GM19463 (cell line): ENCODE results near the gene KIR3DL1.
"Not testable (repeated sequence)": the region's sequence is repeated elsewhere in the genome, so short reads cannot be mapped to it uniquely, and the experiment has no call there.

Source experiments
- ATAC-seq: cut with Tn5 transposase; IDR thresholded peaks from one replicate; pipeline ENCODE4 v1.9.1; 2021; ENCODE audit warnings: mild to moderate bottlenecking, moderate library complexity; ENCODE audit not compliant: unreplicated experiment

Gene KIR3DL1

GRCh38 chr19:54816251-54816650, at the start of gene KIR3DL1:
KIR3DL1 (plus strand) TSS chr19:54816468.
- ATAC-seq, result not testable (repeated sequence)

GRCh38 chr19:54769646-54770045, 46.6 kb upstream of the KIR3DL1 start, which contains the start of gene KIR2DL1:
KIR2DL1 (plus strand) TSS chr19:54769793; CDS start chr19:54769851, 58 bp downstream.
- not testable (repeated sequence) for ATAC-seq

DNA sequence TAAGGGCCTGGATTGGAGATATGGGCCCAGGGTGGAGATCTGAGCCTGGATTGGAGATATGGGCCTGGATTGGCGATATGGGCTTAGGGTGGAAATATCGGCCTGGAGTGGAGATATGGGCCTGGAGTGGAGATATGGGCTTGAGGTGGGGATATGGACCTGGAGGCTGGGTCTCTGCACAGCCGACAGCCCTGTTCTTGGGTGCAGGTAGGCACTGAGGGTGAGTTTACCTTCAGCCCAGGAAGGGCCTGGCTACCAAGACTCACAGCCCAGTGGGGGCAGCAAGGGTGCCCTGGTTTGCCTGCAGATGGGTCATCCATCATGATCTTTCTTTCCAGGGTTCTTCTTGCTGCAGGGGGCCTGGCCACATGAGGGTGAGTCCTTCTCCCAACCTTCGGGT, 45.8 kb upstream of the KIR3DL1 start:
- ATAC-seq, result not testable (repeated sequence)

DNA sequence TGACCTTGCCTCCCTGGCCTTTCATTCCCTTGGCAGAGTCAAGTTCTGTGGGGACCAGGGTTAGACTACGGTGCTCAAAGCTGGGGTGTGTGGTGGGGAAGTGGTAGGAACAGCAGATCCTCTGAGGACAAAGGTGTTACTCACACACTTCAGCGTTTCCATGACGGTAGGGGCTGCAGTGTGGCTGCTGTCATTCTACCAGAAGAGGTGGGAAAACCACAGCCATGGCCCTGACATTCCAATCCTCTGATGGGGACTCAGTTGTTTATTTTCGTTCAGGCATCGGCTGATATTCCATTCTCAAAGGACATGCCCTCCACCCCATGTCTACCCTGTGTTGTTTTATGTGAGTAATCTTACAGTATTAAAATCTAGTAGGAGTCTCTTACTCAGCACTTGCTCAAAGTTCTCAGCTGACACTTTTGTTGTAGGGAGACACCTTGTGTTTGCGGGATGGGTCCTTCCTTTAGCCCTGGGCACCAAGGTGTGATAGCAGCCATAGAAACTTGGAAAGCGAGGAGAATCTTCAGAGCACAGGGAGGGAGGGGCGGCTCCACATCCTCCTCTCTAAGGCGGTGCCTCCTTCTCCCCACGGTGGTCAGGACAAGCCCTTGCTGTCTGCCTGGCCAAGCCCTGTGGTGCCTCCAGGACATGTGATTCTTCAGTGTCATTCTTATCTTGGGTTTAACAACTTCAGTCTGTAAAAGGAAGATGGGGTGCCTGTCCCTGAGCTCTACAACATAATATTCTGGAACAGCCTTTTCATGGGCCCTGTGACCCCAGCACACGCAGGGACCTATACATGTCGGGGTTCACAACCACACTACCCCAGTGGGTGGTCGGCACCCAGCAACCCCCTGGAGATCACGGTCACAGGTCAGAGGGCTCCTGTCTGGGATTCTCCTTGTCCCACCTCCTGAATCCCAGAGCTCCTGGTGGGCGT, 45.0 kb upstream of the KIR3DL1 start:
- not testable (repeated sequence) for ATAC-seq

DNA sequence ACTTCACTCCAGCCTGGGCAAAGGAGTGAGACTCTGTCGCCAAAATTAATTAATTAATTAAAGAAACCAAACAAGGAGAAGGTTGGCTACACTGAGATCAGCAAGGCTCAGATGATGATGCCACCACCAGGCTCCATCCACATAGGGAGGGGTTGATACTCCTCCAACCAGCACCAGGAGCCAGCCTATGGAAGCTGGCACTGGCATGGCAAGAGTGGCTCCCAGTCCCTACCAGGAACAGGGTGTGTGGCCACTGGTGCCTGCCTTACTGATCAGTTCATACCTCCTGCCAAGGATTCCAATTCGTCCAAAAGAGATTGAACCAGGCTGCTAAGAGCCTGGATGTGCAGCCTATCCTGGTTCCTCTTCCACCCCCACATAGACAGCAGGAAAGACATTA, 43.6 kb upstream of the KIR3DL1 start:
- not testable (repeated sequence) for ATAC-seq

DNA sequence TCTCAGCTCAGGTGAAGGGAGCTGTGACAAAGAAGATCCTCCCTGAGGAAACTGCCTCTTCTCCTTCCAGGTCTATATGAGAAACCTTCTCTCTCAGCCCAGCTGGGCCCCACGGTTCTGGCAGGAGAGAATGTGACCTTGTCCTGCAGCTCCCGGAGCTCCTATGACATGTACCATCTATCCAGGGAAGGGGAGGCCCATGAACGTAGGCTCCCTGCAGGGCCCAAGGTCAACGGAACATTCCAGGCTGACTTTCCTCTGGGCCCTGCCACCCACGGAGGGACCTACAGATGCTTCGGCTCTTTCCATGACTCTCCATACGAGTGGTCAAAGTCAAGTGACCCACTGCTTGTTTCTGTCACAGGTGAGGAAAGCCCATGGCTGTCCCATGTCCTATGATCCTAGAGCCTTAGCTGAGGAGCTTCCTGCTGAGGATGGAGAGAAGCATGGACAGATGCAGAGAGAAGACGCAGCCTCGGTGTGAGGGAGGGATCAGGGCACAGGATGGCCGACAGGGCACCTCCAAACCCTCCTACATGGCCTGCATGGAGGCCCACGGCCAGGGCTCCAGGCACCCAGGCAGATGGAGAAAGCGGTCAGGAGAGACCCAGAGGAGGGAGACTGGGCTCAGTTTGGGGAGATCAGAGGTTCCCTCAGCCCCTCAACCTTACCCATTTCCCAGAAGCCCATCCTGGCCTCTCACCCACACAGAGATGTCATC, 41.0 kb upstream of the KIR3DL1 start:
- ATAC-seq, result not testable (repeated sequence)

DNA sequence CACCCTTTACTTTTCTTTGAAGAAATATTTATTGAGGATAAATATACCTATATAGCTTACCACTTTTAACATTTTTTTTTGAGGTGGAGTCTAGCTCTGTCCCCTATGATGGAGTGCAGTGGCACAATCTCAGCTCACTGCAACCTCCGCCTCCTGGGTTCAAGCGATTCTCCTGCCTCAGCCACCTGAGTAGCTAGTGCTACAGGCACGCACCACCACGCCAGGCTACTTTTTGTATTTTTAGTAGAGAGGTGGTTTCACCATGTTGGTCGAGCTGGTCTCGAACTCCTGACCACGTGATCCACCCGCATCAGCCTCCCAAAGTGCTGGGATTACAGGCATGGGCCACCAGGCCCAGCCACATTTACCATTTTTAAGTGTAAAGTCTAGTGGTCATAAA, 40.4 kb upstream of the KIR3DL1 start:
- ATAC-seq, result not testable (repeated sequence)

DNA sequence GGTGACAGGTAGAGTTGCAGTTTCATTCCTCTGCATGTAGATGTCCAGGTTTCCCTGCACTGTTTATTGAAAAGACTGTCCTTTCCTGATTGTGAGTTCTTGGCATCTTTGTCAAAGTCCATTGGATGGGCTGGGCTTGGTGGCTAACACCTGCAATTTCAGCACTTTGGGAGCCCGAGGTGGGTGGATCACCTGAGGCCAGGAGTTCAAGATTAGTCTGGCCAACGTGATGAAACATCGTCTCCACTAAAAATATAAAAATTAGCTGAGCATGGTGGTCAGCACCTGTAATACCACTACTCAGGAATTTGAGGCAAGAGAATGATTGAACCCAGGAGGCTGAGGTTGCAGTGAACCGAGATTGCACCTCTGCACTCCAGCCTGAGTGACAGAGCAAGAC, 38.4 kb upstream of the KIR3DL1 start:
- not testable (repeated sequence) for ATAC-seq

DNA sequence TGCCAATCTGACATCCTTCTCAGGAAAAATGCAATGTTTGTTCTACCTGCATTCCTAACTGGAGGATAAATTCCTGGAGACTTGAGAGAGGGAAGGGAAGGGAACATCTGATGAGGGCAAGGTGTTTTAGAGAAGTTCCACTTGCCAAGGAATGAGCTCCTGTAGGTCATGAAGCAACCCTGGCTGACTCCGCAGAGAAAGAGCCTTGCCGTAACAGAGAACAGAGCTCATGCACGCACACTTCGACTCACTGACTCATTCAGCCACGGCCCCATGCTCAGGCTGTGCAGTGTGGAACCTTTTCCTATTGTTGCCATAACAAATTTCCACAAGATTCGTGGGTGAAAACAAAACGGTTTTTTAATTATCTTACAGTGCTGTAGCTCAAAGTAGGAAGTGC, 37.4 kb upstream of the KIR3DL1 start:
- not testable (repeated sequence) for ATAC-seq

- not testable (repeated sequence) for ATAC-seq
Observed at GRCh38 chr19:54782916-54783315, 33.4 kb upstream of the KIR3DL1 start.

GRCh38 chr19:54786091-54786723, 30.1 kb upstream of the KIR3DL1 start:
- ATAC-seq, result not testable (repeated sequence)

DNA sequence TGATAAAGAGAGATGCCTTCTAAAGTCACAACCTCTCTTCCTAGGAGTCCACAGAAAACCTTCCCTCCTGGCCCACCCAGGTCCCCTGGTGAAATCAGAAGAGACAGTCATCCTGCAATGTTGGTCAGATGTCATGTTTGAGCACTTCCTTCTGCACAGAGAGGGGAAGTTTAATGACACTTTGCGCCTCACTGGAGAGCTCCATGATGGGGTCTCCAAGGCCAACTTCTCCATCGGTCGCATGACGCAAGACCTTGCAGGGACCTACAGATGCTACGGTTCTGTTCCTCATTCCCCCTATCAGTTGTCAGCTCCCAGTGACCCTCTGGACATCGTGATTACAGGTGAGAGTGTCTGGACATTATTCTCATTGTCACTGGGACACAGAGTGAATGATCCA, 28.1 kb upstream of the KIR3DL1 start:
- not testable (repeated sequence) for ATAC-seq

DNA sequence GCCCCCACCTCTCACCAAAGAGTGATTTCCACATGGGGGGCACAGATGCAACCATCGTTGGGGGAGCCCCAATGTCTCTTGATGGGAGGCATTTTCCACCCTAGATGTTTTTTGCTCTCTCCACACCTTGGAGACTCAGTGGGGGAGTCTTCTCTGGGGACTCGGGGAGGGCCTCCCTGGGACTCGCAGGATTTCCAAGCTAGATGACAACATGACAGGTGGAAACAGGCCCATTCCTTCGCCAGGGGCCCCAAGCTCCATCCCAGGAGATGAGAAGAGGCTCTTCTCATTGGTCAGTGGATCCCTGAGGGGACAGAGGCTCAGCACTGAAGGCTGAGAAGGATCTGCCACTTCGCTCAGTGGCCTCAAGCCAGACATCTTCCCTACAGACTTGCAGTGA, 25.6 kb upstream of the KIR3DL1 start:
- ATAC-seq, result no peak

GRCh38 chr19:54791476-54791875, 24.8 kb upstream of the KIR3DL1 start:
- no peak for ATAC-seq

DNA sequence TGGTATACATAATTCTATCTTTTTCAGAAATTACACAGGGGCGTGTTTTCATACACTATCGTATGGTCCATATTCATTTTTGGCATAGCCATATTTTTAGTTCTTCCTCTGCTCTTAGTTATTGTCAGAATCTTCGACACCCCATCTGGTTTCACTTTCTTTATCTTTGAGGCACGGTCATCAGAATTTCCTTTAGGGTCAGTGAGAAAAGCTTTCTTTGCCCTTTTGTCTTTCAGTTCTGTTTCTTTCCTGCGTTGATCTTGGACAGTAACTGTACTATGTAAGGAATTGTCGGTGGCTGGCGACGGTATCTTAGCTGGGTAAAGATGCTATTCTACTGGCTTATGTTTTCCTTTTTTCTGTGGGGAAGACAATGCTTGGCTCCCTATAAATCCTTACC, 23.5 kb upstream of the KIR3DL1 start:
- no peak for ATAC-seq

- no peak for ATAC-seq
Observed at GRCh38 chr19:54795758-54796157, 20.5 kb upstream of the KIR3DL1 start.

- no peak for ATAC-seq
Observed at GRCh38 chr19:54803410-54803809, 12.9 kb upstream of the KIR3DL1 start, which contains the start of gene KIR2DL4. KIR2DL4 (plus strand) TSS chr19:54803610; CDS start chr19:54803652, 42 bp downstream.

DNA sequence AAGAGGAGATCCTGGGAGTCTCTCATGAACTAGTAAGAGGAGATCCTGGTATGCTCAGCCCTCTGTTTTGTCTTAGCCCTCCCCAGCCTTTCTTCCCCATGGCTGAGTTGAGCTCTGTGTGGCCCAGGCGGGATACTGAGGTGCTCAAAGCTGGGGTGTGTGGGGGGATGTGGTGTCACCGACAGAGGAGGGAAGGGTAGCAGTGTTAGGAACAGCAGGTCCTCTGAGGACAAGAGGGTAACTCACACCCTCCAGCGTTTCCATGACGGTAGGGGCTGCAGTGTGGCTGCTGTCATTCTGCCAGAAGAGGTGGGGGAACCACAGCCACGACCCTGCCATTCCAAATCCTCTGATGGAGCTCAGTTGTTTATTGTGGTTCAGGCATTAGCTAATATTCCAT, 12.2 kb upstream of the KIR3DL1 start:
- ATAC-seq, result no peak

- ATAC-seq, result no peak
Observed at GRCh38 chr19:54804571-54804970, 11.7 kb upstream of the KIR3DL1 start.

GRCh38 chr19:54805665-54806515, 10.4 kb upstream of the KIR3DL1 start:
- ATAC-seq, result no peak
